GM19238 (cell line): ENCODE measurements around the gene WDR81.

Experiments
- DNase-seq: peaks from one replicate; pipeline ENCODE4 v3.0.0; 2011; ENCODE audit warnings: low spot score; ENCODE audit not compliant: insufficient read length

The WDR81 gene

DNA sequence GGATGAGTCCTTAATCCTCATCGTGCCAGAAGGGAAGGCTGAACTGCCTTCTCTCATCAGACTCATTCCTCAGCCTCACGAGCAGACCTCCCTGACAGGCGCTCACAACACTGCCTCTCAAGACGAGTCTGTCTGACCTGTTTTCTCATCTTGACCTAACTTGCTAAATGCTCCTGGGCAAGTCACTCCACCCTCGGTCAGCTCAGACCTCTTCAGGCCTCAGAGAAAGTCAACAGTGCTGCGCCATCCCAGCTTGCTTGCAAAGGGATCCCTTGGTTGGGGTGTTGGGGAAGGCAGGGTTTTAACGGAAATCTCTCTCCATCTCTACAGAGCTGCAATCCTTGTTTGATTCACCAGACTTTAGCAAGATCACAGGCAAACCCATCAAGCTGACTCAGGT lies 52.4 kb downstream of the WDR81 start:
- no peak for DNase-seq

DNA sequence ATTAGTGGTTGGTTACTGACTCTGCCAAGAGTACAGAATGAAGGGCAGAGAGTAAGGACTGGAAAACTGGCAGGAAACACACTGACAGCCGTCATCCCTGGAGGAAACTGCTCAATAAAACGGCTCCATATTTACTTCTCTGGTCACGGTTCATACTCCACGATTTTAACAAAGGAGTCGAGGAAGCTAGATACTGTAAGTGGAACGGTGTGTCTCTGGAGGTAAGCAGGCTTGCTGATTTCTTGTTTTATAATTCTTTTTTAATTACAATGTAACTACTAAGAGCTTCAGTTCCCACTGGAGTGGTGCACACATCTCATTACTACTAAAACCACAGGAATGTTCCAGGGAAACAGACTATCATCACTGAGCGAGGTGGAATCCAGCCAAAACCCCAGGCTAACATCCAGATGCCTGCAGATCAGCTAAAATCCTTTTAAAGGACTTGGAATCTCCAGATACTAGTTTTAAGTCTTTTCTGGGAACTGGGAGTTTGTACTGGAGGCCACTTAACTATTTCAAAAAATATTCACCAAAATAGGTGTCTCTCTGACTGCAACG lies 55.1 kb downstream of the WDR81 start:
- no peak for DNase-seq

DNA sequence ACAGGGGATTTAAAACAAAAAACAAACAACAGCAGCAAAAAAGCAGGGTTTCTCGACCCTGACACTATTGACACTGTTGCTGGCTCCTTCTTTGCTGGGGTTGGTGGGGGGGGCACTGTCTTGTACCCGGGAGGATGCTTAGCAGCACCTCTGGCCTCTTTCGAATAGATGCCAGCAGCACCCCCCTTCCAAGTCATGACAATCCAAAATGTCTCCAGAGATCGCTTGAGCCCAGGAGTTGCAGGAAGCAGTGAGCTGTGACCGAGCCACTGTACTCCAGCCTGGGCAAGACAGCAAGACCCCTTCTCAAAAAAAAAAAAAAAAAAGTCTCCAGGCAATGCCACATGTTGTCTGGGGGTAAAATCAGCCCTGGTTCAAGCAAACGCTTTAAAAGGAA lies 57.7 kb downstream of the WDR81 start:
- no peak for DNase-seq

DNA sequence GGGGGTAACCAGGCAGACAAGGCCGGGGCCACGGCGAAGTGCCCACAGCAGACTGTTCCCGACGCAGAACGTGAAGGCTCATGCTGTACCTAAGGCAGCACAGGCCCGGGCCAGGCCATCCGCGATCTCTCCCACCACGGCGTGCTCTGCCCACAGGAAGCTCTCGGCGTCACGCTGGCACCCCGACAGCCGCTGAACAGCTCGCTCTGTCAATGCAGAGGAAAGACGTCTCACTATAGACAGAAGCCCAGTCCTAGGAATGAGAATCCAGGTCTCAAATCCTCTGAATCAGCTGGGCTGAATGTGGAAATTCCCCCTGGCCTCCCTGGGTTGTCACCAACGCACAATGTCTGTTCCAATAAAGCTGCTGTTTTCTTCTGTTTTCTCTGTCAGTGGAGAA lies 58.8 kb downstream of the WDR81 start:
- no peak for DNase-seq

DNA sequence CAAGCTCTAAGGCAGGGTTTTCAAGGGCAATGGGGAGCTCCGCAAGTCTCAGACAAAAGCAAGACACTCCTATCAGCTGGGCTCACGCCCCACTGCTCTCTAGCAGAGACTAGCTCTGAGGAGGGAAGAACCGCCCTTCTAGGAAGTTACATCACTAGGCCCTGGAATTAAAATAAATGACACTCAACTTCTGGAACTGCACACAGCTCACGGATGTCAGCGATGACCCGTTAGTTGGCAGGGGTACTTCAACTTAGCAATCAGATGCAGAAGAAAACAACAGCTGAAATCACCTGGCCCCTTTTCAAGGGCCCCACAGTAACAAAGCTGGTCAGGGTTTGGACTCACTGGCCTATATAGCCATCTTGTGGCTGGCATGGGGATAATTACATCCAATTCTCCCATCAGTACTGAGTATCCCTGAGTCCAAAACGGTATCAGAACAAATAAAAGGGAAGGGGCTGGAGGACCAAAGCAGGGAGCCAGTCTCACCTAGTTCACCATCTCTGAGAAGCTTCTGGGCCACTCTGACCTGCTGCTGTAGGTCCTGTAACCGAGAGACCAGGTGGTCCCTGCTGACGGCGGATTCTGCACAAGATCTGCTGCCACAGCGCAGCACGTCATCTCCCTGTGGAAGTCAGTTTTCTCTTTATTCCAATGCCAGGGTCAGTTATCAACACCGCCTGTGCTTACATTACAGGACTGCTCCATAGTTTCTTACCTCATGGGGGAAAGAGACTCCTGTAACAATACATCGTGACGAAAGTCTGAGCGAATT lies 59.5 kb downstream of the WDR81 start:
- DNase-seq, result no peak

DNA sequence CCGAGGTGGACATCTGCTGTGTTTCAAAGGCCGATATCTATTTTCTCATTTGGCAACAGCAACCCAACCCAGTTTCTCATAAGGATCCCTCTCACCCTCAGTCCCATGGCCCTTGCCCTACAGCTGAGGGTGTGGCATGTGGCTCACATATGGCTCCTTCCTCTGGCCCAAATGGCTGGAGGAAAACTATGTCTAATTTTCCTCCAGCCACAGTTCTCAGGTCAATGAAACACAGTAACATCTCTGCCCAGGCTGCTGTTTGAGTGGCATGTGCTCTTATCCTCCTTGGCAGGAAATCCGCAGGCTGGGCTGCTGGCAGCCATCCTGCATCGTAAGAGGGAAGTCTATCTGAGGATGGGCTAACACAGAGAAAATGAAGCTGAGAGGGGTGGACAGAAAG lies 61.4 kb downstream of the WDR81 start:
- DNase-seq, result no peak

DNA sequence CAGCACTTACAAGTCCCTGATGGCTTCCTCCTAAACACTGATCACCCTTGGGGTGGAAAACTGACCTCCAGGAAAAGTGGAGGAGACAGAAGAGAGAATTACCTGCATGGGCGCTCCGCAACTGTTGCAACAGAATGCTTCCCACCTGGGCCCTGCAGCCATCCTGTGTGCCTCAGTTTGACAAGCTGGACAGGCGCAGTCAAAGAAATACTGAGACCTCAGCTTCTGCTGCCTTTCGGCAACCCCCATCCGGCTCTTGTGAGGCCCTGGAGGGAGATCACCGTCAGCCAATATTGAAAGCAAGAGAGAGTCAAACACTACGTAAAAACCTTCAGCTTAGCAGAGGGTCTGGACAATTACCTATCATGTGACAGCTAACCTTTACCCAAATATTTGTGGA lies 62.2 kb downstream of the WDR81 start:
- no peak for DNase-seq

DNA sequence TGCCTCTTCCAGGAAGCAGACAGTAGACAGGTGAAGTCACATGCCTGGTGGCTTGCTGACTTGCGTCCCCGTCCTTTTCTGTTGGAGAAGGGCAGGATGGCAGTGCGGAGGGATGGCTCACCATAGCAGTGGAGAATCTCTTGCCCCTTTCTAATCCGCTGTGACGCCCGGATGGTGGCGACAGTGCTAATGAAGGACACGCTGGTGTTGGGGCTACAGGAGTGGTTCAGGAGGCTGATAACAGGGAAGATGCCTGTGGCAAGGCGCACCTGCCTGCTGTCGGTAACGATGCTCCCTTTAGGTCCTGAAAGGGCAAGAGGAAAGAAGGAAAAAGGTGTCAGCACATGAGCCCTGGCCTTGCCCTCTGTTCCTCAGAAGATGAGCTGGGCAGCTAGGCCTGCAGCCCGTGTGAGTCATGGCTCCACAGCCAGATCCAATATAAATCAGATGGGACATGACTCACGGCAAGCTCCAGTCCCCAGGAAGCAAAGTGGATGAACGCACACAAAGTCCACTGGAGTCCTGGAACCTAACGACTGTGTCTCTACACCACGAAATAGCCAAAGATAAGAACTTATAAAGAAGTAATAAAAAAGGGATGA lies 62.9 kb downstream of the WDR81 start:
- no peak for DNase-seq
